ENCODE measurements around the gene ARHGAP20.
"Not testable (repeated sequence)": the region's sequence is repeated elsewhere in the genome, so short reads cannot be mapped to it uniquely, and the experiment has no call there.

The ARHGAP20 gene

GRCh38 chr11:110716361-110716760 lies 4.1 kb upstream of the ARHGAP20 start:
- no peak for DNase-seq

GRCh38 chr11:110715541-110715940 lies 3.3 kb upstream of the ARHGAP20 start:
- DNase-seq = no peak

GRCh38 chr11:110713449-110713776 lies 1.2 kb upstream of the ARHGAP20 start:
- no peak for DNase-seq

- DNase-seq = peak; percentile 53
Observed at GRCh38 chr11:110712659-110713448, 617 bp upstream of the ARHGAP20 start.

- no peak for DNase-seq
Observed at GRCh38 chr11:110711448-110711775, 825 bp downstream of the ARHGAP20 start.

GRCh38 chr11:110710628-110711381 lies 1.4 kb downstream of the ARHGAP20 start:
- peak; percentile 47 for DNase-seq

GRCh38 chr11:110704210-110704864 lies 7.9 kb downstream of the ARHGAP20 start:
- DNase-seq = no peak

GRCh38 chr11:110691926-110692325 lies 20.3 kb downstream of the ARHGAP20 start:
- no peak for DNase-seq

GRCh38 chr11:110689306-110689705 lies 22.9 kb downstream of the ARHGAP20 start:
- no peak for DNase-seq

- no peak for DNase-seq
Observed at GRCh38 chr11:110679323-110679975, 32.8 kb downstream of the ARHGAP20 start.

- no peak for DNase-seq
Observed at GRCh38 chr11:110675548-110675947, 36.7 kb downstream of the ARHGAP20 start.

- no peak for DNase-seq
Observed at GRCh38 chr11:110665689-110666465, 46.4 kb downstream of the ARHGAP20 start.

GRCh38 chr11:110655967-110656366 lies 56.3 kb downstream of the ARHGAP20 start:
- DNase-seq = no peak

- DNase-seq = no peak
Observed at GRCh38 chr11:110654456-110654855, 57.8 kb downstream of the ARHGAP20 start.

GRCh38 chr11:110645253-110645652 lies 67.0 kb downstream of the ARHGAP20 start:
- no peak for DNase-seq

- no peak for DNase-seq
Observed at GRCh38 chr11:110634370-110634769, 77.9 kb downstream of the ARHGAP20 start.

GRCh38 chr11:110631551-110631950 lies 80.7 kb downstream of the ARHGAP20 start:
- no peak for DNase-seq

GRCh38 chr11:110629594-110629993 lies 82.6 kb downstream of the ARHGAP20 start:
- DNase-seq = no peak

GRCh38 chr11:110621826-110622225 lies 90.4 kb downstream of the ARHGAP20 start:
- DNase-seq = no peak

- DNase-seq = not testable (repeated sequence)
Observed at GRCh38 chr11:110619366-110619765, 92.9 kb downstream of the ARHGAP20 start.

GRCh38 chr11:110614031-110614430 lies 98.2 kb downstream of the ARHGAP20 start:
- DNase-seq = no peak

GRCh38 chr11:110613197-110613918 lies 98.9 kb downstream of the ARHGAP20 start:
- no peak for DNase-seq
